ENCODE results near the gene TSPAN7.

- TF ChIP-seq, protein P1, sequence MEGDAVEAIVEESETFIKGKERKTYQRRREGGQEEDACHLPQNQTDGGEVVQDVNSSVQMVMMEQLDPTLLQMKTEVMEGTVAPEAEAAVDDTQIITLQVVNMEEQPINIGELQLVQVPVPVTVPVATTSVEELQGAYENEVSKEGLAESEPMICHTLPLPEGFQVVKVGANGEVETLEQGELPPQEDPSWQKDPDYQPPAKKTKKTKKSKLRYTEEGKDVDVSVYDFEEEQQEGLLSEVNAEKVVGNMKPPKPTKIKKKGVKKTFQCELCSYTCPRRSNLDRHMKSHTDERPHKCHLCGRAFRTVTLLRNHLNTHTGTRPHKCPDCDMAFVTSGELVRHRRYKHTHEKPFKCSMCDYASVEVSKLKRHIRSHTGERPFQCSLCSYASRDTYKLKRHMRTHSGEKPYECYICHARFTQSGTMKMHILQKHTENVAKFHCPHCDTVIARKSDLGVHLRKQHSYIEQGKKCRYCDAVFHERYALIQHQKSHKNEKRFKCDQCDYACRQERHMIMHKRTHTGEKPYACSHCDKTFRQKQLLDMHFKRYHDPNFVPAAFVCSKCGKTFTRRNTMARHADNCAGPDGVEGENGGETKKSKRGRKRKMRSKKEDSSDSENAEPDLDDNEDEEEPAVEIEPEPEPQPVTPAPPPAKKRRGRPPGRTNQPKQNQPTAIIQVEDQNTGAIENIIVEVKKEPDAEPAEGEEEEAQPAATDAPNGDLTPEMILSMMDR (IDR thresholded peaks at IDR 0.05; ENCODE audit: control extremely low read depth in 1 of 3, insufficient read depth in 1 of 3, low read depth in 1 of 3, low read length in 3 of 3) = no peak
- TF ChIP-seq POLR2A (IDR thresholded peaks at IDR 0.05; ENCODE audit: control extremely low read depth in 1 of 2, low read depth in 2 of 2, low read length in 2 of 2) (no peak), ASH2L (IDR thresholded peaks at IDR 0.05; ENCODE audit: low read length) (no peak)
These were observed 47.1 kb upstream of the TSPAN7 start for GRCh38 chrX:38514016-38514854.

Data from H1 (cell line).